HG03159 (cell line): ENCODE measurements around the gene MYH7.

Experiments
- ATAC-seq: cut with Tn5 transposase; IDR thresholded peaks from one replicate; pipeline ENCODE4 v1.9.1; 2021; ENCODE audit warnings: mild to moderate bottlenecking, moderate library complexity; ENCODE audit not compliant: unreplicated experiment

The MYH7 gene

DNA sequence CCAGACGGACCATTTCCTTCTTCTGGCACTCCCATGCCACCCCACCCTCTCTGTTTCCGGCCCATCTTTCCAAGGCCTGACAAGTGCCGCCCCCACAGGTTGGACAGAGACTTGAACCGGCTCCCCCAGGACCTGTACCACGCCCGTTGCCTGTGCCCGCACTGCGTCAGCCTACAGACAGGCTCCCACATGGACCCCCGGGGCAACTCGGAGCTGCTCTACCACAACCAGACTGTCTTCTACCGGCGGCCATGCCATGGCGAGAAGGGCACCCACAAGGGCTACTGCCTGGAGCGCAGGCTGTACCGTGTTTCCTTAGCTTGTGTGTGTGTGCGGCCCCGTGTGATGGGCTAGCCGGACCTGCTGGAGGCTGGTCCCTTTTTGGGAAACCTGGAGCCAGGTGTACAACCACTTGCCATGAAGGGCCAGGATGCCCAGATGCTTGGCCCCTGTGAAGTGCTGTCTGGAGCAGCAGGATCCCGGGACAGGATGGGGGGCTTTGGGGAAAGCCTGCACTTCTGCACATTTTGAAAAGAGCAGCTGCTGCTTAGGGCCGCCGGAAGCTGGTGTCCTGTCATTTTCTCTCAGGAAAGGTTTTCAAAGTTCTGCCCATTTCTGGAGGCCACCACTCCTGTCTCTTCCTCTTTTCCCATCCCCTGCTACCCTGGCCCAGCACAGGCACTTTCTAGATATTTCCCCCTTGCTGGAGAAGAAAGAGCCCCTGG lies 59.8 kb downstream of the MYH7 start:
- ATAC-seq: no peak

- no peak for ATAC-seq
Measured at GRCh38 chr14:23373041-23373440, 62.4 kb downstream of the MYH7 start.

DNA sequence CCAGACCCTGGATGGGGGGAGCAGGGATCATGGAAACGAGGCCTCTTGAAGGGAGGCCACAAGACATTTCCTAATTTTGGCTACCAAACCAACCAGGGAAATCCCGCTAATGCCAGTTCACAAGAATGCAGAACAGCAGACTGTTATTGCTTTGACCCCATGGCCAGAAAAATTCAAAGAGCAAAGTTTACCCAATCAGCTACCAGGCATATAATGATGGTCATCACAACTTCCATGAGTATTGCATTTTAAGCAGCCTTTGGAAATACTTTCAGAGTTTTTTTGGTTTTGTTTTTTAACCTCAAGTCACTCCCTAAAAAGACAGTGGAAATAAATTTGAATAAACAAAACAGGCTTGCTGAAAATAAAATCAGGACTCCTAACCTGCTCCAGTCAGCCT lies 63.0 kb downstream of the MYH7 start, which contains the start of gene IL25:
Gene IL25 (plus strand): TSS at position 301 of the 400 bp plus-strand sequence.
- ATAC-seq: no peak

- no peak for ATAC-seq
Measured at GRCh38 chr14:23371865-23372264, 63.6 kb downstream of the MYH7 start.

DNA sequence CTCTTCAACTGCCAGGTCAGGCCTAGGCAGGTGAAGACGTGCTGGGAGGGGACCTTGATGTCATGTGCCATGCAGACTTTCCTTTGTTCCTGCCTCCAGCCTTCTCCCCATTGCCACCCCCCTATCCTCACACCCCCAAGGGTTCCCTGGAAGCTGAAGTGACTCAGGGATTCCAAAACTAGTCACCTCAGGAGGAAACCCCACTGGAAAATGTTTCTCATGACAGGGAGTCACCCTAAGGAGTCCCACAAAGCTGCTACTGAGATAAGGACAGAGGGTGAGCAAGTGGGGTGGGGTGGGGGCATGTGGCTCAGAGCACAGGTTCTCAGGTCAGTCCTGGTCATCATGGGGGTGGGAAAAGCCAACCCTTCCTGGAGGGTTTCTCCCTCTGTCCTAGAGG lies 65.2 kb downstream of the MYH7 start:
- no peak for ATAC-seq

DNA sequence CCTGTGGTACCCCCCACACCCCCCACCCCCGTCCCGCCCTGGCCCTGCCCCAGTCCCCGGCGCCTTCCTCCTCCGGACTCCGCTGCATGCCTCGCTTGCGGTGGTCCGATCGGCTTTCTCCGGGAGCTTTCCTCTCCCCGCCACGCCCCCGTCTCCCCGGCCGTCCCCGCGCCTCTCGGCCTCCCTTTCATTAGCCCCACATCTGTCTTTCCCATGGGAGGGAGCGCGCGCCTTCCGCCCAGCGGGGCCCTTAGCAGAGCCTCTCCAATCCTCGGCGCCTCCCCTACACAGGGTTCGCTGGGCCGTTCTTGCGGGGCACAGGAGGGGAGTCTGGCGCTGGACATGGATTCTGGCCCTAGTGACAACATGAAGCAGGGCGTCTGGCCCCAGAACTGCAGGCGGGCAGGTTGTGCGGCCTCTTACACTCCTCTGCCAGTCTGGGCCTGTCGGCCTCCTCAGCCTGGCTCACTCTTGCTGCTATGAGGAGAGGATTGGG lies 69.0 kb downstream of the MYH7 start:
- no peak for ATAC-seq

- ATAC-seq: no peak
Measured at GRCh38 chr14:23365732-23366425, 69.6 kb downstream of the MYH7 start.

GRCh38 chr14:23365036-23365731 lies 70.3 kb downstream of the MYH7 start, which contains the start of gene EFS:
TSS of gene EFS (minus strand) at chr14:23365172. CDS start at chr14:23365025, 147 bp downstream.
- no peak for ATAC-seq

- ATAC-seq: no peak
Measured at GRCh38 chr14:23364164-23365035, 71.1 kb downstream of the MYH7 start.
